ENCODE data around the gene TLR7. TPM values are rescaled to one million over a fixed set of nuclear protein-coding genes. Genes with fewer than 3 reads are reported as not detected.

TLR7 gene
- total and polyA plus RNA-seq, 10 of the 15 experiments (the other 5 are each of a cell fraction or from before 2014, with no cell fraction given), result 12.0 to 44.4 (median 22.6) TPM

DNA sequence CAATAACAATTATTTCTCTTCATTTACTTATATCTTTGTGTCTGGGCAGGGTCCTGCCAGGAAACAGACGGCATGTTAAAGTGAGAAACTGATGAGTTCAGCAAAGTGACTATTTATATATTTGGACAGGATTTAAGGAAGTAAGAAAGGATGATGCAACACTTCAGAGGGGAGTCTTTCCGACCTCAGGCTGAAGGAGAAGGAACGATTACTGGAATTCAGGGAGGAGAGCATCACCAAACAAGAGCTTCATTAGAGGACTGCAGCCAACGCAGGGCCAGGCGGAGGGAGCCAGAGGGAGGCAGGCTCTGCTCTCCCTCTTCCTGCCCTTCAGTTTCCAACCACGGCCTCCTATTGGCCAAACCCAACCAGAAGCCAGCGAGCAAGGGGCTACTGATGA lies 1.5 kb upstream of the TLR7 start (continued):
- TF ChIP-seq, protein P1, sequence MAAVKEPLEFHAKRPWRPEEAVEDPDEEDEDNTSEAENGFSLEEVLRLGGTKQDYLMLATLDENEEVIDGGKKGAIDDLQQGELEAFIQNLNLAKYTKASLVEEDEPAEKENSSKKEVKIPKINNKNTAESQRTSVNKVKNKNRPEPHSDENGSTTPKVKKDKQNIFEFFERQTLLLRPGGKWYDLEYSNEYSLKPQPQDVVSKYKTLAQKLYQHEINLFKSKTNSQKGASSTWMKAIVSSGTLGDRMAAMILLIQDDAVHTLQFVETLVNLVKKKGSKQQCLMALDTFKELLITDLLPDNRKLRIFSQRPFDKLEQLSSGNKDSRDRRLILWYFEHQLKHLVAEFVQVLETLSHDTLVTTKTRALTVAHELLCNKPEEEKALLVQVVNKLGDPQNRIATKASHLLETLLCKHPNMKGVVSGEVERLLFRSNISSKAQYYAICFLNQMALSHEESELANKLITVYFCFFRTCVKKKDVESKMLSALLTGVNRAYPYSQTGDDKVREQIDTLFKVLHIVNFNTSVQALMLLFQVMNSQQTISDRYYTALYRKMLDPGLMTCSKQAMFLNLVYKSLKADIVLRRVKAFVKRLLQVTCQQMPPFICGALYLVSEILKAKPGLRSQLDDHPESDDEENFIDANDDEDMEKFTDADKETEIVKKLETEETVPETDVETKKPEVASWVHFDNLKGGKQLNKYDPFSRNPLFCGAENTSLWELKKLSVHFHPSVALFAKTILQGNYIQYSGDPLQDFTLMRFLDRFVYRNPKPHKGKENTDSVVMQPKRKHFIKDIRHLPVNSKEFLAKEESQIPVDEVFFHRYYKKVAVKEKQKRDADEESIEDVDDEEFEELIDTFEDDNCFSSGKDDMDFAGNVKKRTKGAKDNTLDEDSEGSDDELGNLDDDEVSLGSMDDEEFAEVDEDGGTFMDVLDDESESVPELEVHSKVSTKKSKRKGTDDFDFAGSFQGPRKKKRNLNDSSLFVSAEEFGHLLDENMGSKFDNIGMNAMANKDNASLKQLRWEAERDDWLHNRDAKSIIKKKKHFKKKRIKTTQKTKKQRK (IDR thresholded peaks at IDR 0.05; ENCODE audit: low read depth, low read length), result no peak
- TF ChIP-seq POLR2AphosphoS5 (IDR thresholded peaks at IDR 0.05; ENCODE audit: low read length), result no peak
- TF ChIP-seq, protein P2, sequence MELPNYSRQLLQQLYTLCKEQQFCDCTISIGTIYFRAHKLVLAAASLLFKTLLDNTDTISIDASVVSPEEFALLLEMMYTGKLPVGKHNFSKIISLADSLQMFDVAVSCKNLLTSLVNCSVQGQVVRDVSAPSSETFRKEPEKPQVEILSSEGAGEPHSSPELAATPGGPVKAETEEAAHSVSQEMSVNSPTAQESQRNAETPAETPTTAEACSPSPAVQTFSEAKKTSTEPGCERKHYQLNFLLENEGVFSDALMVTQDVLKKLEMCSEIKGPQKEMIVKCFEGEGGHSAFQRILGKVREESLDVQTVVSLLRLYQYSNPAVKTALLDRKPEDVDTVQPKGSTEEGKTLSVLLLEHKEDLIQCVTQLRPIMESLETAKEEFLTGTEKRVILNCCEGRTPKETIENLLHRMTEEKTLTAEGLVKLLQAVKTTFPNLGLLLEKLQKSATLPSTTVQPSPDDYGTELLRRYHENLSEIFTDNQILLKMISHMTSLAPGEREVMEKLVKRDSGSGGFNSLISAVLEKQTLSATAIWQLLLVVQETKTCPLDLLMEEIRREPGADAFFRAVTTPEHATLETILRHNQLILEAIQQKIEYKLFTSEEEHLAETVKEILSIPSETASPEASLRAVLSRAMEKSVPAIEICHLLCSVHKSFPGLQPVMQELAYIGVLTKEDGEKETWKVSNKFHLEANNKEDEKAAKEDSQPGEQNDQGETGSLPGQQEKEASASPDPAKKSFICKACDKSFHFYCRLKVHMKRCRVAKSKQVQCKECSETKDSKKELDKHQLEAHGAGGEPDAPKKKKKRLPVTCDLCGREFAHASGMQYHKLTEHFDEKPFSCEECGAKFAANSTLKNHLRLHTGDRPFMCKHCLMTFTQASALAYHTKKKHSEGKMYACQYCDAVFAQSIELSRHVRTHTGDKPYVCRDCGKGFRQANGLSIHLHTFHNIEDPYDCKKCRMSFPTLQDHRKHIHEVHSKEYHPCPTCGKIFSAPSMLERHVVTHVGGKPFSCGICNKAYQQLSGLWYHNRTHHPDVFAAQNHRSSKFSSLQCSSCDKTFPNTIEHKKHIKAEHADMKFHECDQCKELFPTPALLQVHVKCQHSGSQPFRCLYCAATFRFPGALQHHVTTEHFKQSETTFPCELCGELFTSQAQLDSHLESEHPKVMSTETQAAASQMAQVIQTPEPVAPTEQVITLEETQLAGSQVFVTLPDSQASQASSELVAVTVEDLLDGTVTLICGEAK (IDR thresholded peaks at IDR 0.05; ENCODE audit: borderline replicate concordance), result no peak
- no peak for TF ChIP-seq FOS (IDR thresholded peaks at IDR 0.05; ENCODE audit: borderline replicate concordance, extremely low read depth, insufficient read length)
- TF ChIP-seq, protein P3, sequence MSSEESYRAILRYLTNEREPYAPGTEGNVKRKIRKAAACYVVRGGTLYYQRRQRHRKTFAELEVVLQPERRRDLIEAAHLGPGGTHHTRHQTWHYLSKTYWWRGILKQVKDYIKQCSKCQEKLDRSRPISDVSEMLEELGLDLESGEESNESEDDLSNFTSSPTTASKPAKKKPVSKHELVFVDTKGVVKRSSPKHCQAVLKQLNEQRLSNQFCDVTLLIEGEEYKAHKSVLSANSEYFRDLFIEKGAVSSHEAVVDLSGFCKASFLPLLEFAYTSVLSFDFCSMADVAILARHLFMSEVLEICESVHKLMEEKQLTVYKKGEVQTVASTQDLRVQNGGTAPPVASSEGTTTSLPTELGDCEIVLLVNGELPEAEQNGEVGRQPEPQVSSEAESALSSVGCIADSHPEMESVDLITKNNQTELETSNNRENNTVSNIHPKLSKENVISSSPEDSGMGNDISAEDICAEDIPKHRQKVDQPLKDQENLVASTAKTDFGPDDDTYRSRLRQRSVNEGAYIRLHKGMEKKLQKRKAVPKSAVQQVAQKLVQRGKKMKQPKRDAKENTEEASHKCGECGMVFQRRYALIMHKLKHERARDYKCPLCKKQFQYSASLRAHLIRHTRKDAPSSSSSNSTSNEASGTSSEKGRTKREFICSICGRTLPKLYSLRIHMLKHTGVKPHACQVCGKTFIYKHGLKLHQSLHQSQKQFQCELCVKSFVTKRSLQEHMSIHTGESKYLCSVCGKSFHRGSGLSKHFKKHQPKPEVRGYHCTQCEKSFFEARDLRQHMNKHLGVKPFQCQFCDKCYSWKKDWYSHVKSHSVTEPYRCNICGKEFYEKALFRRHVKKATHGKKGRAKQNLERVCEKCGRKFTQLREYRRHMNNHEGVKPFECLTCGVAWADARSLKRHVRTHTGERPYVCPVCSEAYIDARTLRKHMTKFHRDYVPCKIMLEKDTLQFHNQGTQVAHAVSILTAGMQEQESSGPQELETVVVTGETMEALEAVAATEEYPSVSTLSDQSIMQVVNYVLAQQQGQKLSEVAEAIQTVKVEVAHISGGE (CRISPR knock-in tag; IDR thresholded peaks at IDR 0.05), result no peak

Data from GM12878 (cell line).